ENCODE results near the gene PLEKHG7. TPM values are rescaled to one million over a fixed set of nuclear protein-coding genes. Genes with fewer than 3 reads are reported as not detected.

Gene PLEKHG7
- polyA plus RNA-seq, 4 donors = 0.19 to 0.72 (median 0.22) TPM; not detected in 1

DNA sequence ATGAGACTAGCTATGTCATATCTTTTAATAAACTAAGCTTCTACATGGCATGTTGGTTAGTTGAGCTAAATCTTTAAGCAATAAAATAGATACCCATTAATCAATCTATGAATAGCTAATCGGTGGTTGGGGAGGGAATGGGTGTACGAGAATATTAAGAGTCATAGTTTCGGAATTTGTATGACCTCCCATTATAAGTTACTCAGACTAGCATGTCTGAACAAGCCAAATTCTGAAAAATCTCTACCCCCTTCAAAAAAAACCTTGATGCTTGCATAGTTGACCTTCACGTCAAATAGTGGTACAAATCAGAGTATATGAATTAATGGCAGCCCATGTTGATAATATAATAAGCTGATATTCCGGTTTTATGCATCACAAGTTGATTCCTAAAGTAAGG lies 60.0 kb downstream of the PLEKHG7 start:
- no peaks in the 10 kb centered on the region for H3K27me3 ChIP-seq (ENCODE audit: control insufficient read depth in 3 of 3, insufficient read depth in 3 of 3, low read length in 3 of 3)
- no peak overlapping the region for H3K4me3 ChIP-seq (ENCODE audit: low read depth in 1 of 3, low read length in 3 of 3)
- H3K4me1 ChIP-seq (ENCODE audit: control insufficient read depth in 3 of 3, insufficient read depth in 2 of 3, low read depth in 1 of 3, low read length in 2 of 3) = no peaks in the 10 kb centered on the region
- no peaks in the 10 kb centered on the region for H3K36me3 ChIP-seq (ENCODE audit: control insufficient read depth in 3 of 3, insufficient read depth in 2 of 3, low read depth in 1 of 3, low read length in 3 of 3)
- no peak overlapping the region for H3K27ac ChIP-seq (ENCODE audit: low read depth in 1 of 3, low read length in 2 of 3)
- peaks cover 0 to 2% of the 10 kb centered on the region in 2 donors for H3K9me3 ChIP-seq (ENCODE audit: control insufficient read depth in 2 of 2, insufficient read depth in 1 of 2, low read depth in 1 of 2, low read length in 1 of 2)
- FAIRE-seq (no peak), DNase-seq (no peak)
- WGBS, 3 donors = 93 to 96% (median 94%) methylated on average over 5 of the region's 5 CpGs

DNA sequence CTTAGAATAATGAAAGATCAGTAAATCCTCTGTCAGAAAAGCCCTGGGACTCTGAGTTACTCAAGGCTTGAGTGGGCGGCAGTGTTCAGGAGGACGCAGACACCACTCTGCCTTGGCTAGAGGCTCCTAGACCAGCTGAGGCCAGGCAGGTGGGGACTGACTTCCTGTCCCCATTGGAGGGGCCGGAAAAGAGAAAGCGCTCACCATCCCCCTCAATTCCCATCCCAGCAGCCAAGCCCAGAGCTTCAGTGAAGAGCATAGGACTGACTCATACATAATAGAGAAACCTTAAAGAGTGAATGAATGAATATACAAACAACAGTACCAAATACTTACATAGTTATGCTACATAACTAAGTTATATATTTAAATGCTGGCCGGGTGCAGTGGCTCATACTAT lies 62.0 kb downstream of the PLEKHG7 start:
- no peaks in the 10 kb centered on the region for H3K36me3 ChIP-seq (ENCODE audit: control insufficient read depth in 3 of 3, insufficient read depth in 2 of 3, low read depth in 1 of 3, low read length in 3 of 3)

DNA sequence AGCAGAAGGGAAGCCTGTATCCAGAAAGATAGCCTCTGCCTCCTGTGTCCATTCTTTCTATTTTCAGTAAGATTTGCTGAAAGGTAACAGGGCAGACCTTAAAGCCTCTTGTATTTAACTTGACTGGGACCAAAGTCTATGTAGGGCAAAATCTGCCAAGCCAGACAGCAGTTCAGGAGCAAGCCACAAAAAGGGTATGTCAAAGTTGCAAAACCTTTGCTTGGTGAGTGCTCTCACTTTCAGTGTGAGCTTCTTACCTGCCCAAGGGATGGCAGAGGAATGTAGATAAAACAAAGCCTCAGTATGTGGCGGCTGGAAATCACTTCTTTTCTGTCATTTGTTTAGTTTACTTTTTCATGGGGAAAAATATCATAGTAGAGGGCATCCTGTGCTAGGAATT lies 63.1 kb downstream of the PLEKHG7 start:
- no peak for FAIRE-seq
- H3K27ac ChIP-seq (ENCODE audit: low read depth in 1 of 3, low read length in 2 of 3) = no peak overlapping the region
- H3K4me3 ChIP-seq (ENCODE audit: low read depth in 1 of 3, low read length in 3 of 3) = no peak overlapping the region
- DNase-seq = no peak
- H3K4me1 ChIP-seq (ENCODE audit: control insufficient read depth in 3 of 3, insufficient read depth in 2 of 3, low read depth in 1 of 3, low read length in 2 of 3) = peaks cover 0 to 7% (median 0%) of the 10 kb centered on the region in 3 donors
- H3K36me3 ChIP-seq (ENCODE audit: control insufficient read depth in 3 of 3, insufficient read depth in 2 of 3, low read depth in 1 of 3, low read length in 3 of 3) = no peaks in the 10 kb centered on the region
- H3K9me3 ChIP-seq (ENCODE audit: control insufficient read depth in 2 of 2, insufficient read depth in 1 of 2, low read depth in 1 of 2, low read length in 1 of 2) = peaks cover 0 to 2% of the 10 kb centered on the region in 2 donors
- WGBS, 3 donors = 70 to 83% (median 76%) methylated on average over 1 of the region's 1 CpG
- no peaks in the 10 kb centered on the region for H3K27me3 ChIP-seq (ENCODE audit: control insufficient read depth in 3 of 3, insufficient read depth in 3 of 3, low read length in 3 of 3)

More for the DNA sequence above, 62.0 kb downstream of the PLEKHG7 start:
- H3K4me3 ChIP-seq (ENCODE audit: low read depth in 1 of 3, low read length in 3 of 3) = no peak overlapping the region
- H3K27ac ChIP-seq (ENCODE audit: low read depth in 1 of 3, low read length in 2 of 3) = no peak overlapping the region
- 82 to 96% (median 88%) methylated on average over 5 of the region's 5 CpGs for WGBS, 3 donors
- no peaks in the 10 kb centered on the region for H3K27me3 ChIP-seq (ENCODE audit: control insufficient read depth in 3 of 3, insufficient read depth in 3 of 3, low read length in 3 of 3)
- peaks cover 0 to 2% of the 10 kb centered on the region in 2 donors for H3K9me3 ChIP-seq (ENCODE audit: control insufficient read depth in 2 of 2, insufficient read depth in 1 of 2, low read depth in 1 of 2, low read length in 1 of 2)
- H3K4me1 ChIP-seq (ENCODE audit: control insufficient read depth in 3 of 3, insufficient read depth in 2 of 3, low read depth in 1 of 3, low read length in 2 of 3) = peaks cover 0 to 7% (median 0%) of the 10 kb centered on the region in 3 donors
- no peak for FAIRE-seq
- no peak for DNase-seq

DNA sequence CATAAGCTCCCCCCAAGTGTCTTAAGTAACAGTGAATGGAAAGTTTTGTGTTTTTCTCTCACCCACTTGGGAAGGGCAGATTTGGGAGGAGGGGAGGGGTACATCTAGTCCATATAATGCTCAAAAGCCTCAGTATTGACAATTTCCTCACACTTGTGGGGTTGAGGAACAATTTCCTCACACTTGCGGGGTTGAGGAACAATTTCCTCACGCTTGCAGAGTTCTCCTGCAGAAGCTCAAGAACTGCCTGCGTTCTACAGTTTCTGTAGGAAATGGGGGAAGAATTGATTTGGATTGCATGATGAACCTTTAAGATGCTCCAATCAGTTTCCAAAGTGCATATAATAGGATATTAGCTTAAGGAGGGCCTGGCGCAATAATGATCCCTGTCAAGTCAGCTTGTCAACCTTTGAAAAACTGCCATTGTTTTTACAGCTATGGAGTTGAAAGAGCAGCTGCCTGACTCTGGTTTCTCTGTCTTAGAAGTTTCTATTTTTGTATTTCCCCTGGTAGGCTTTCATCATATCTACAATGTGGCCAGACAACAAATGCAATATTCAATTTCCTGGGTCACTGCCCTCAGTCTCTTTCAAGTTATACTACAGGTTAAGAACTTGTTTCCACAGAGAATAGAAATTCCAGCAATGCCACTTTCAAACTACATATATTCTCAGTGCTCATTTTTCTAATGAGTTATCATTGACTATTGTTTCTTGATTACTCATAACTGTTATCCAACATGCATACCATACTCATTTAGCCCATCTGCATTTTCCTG lies 66.5 kb downstream of the PLEKHG7 start:
- Histone ChIP-seq H3K27me3 (ENCODE audit: control insufficient read depth in 3 of 3, insufficient read depth in 3 of 3, low read length in 3 of 3) (no peaks in the 10 kb centered on the region), H3K4me3 (ENCODE audit: low read depth in 1 of 3, low read length in 3 of 3) (no peak overlapping the region), H3K36me3 (ENCODE audit: control insufficient read depth in 3 of 3, insufficient read depth in 2 of 3, low read depth in 1 of 3, low read length in 3 of 3) (no peaks in the 10 kb centered on the region), H3K9me3 (ENCODE audit: control insufficient read depth in 2 of 2, insufficient read depth in 1 of 2, low read depth in 1 of 2, low read length in 1 of 2) (no peaks in the 10 kb centered on the region), H3K27ac (ENCODE audit: low read depth in 1 of 3, low read length in 2 of 3) (peak overlapping the region in 1 of 3 donors; percentile 32), H3K4me1 (ENCODE audit: control insufficient read depth in 3 of 3, insufficient read depth in 2 of 3, low read depth in 1 of 3, low read length in 2 of 3) (peaks cover 0 to 9% (median 0%) of the 10 kb centered on the region in 3 donors)
- DNase-seq (peak in 1 of 2 donors; percentile 10), FAIRE-seq (peak; percentile 10)
- WGBS, 3 donors = 72 to 91% (median 89%) methylated on average over 4 of the region's 4 CpGs

DNA sequence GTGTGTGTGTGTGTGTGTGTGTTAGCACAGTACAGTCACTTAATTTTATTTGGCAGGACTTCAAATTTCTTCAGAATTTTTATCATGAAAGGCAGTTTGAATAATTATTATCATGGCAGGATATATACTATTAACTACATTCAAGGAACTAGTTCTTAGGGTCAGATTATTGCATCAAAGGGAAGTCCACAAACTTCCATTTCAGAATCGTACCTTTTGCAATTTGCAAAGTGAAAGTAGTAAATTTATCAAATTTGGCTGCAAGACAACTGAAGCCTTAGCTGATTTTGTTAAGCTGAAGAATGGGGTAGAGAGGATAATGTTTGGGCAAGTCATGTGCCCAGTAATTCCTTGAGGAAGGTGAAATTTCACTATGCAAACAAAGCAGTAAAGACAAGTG lies 68.2 kb downstream of the PLEKHG7 start:
- Histone ChIP-seq H3K4me1 (ENCODE audit: control insufficient read depth in 3 of 3, insufficient read depth in 2 of 3, low read depth in 1 of 3, low read length in 2 of 3) (peaks cover 0 to 9% (median 0%) of the 10 kb centered on the region in 3 donors), H3K4me3 (ENCODE audit: low read depth in 1 of 3, low read length in 3 of 3) (no peak overlapping the region), H3K27me3 (ENCODE audit: control insufficient read depth in 3 of 3, insufficient read depth in 3 of 3, low read length in 3 of 3) (no peaks in the 10 kb centered on the region), H3K36me3 (ENCODE audit: control insufficient read depth in 3 of 3, insufficient read depth in 2 of 3, low read depth in 1 of 3, low read length in 3 of 3) (no peaks in the 10 kb centered on the region), H3K27ac (ENCODE audit: low read depth in 1 of 3, low read length in 2 of 3) (no peak overlapping the region), H3K9me3 (ENCODE audit: control insufficient read depth in 2 of 2, insufficient read depth in 1 of 2, low read depth in 1 of 2, low read length in 1 of 2) (no peaks in the 10 kb centered on the region)
- DNase-seq (no peak), FAIRE-seq (no peak)
- WGBS, 3 donors = 11 to 52% (median 24%) methylated on average over 1 of the region's 1 CpG

DNA sequence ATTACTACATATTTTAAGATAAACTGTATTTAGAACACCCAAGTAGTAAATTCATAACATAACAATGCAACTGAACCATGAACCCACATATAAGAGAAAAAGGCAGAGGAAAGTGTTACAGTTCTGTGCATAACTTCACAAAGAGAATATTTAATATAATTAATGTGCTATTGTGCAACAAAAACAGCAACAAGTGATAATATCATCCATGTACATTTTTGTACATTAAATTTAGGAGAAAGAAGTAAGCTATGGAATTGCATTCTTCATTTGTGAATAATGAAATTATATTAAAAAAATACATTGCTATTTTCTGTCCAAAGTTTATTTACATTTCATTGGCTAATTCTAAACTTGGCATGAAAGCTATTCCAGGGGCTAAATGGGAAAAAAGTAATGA lies 72.6 kb downstream of the PLEKHG7 start:
- no peaks in the 10 kb centered on the region for H3K27me3 ChIP-seq (ENCODE audit: control insufficient read depth in 3 of 3, insufficient read depth in 3 of 3, low read length in 3 of 3)
- H3K4me3 ChIP-seq (ENCODE audit: low read depth in 1 of 3, low read length in 3 of 3) = no peak overlapping the region
- FAIRE-seq (no peak), DNase-seq (no peak)
- peaks cover 0 to 2% (median 0%) of the 10 kb centered on the region in 3 donors for H3K4me1 ChIP-seq (ENCODE audit: control insufficient read depth in 3 of 3, insufficient read depth in 2 of 3, low read depth in 1 of 3, low read length in 2 of 3)
- H3K27ac ChIP-seq (ENCODE audit: low read depth in 1 of 3, low read length in 2 of 3) = no peak overlapping the region
- no peaks in the 10 kb centered on the region for H3K9me3 ChIP-seq (ENCODE audit: control insufficient read depth in 2 of 2, insufficient read depth in 1 of 2, low read depth in 1 of 2, low read length in 1 of 2)
- H3K36me3 ChIP-seq (ENCODE audit: control insufficient read depth in 3 of 3, insufficient read depth in 2 of 3, low read depth in 1 of 3, low read length in 3 of 3) = peaks cover 0 to 7% (median 0%) of the 10 kb centered on the region in 3 donors

DNA sequence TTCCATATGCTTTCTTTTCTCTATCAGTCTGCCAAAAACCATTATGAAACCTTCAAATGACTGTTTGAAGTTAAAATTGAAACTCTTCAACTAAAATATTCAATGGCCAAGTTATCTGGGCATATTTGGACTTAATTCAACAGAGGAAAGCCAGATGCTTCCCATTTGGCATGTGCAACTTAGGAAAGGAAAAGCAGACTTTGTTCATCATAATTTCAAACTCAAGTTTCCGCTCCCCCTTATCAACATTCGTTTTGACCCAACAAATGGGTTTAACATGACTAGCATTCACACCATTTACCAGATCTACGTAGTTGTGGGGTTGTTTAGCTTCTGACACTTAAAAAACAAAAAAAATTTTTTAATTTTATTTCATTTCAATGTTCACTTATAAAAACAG lies 75.7 kb downstream of the PLEKHG7 start:
- 76 to 93% (median 88%) methylated on average over 3 of the region's 3 CpGs for WGBS, 3 donors
- no peak for DNase-seq
- FAIRE-seq = no peak
- H3K27me3 ChIP-seq (ENCODE audit: control insufficient read depth in 3 of 3, insufficient read depth in 3 of 3, low read length in 3 of 3) = no peaks in the 10 kb centered on the region
- no peak overlapping the region for H3K27ac ChIP-seq (ENCODE audit: low read depth in 1 of 3, low read length in 2 of 3)
- H3K9me3 ChIP-seq (ENCODE audit: control insufficient read depth in 2 of 2, insufficient read depth in 1 of 2, low read depth in 1 of 2, low read length in 1 of 2) = no peaks in the 10 kb centered on the region
- H3K4me3 ChIP-seq (ENCODE audit: low read depth in 1 of 3, low read length in 3 of 3) = no peak overlapping the region
- H3K36me3 ChIP-seq (ENCODE audit: control insufficient read depth in 3 of 3, insufficient read depth in 2 of 3, low read depth in 1 of 3, low read length in 3 of 3) = peaks cover 0 to 9% (median 7%) of the 10 kb centered on the region in 3 donors
- H3K4me1 ChIP-seq (ENCODE audit: control insufficient read depth in 3 of 3, insufficient read depth in 2 of 3, low read depth in 1 of 3, low read length in 2 of 3) = no peaks in the 10 kb centered on the region

DNA sequence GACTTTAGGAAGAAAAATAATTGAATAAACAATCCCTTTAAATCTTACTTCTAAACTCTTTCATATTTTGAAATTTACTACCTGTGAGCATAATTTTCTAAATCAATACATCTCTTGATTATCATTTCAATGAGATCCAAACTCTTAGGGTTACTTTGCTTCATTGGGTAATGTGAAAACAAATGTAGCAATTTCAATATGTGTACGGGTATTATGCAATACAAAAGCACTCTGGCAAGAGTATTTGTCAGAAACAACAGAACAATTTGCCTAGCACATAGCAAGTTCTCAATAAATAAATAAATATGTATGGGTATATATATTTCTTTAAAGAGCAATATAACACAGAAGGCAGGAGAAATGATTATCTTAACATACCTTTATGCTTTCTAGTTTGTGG lies 77.1 kb downstream of the PLEKHG7 start:
- no peak for DNase-seq
- no peak overlapping the region for H3K4me3 ChIP-seq (ENCODE audit: low read depth in 1 of 3, low read length in 3 of 3)
- peaks cover 0 to 9% (median 7%) of the 10 kb centered on the region in 3 donors for H3K36me3 ChIP-seq (ENCODE audit: control insufficient read depth in 3 of 3, insufficient read depth in 2 of 3, low read depth in 1 of 3, low read length in 3 of 3)
- no peaks in the 10 kb centered on the region for H3K4me1 ChIP-seq (ENCODE audit: control insufficient read depth in 3 of 3, insufficient read depth in 2 of 3, low read depth in 1 of 3, low read length in 2 of 3)
- no peaks in the 10 kb centered on the region for H3K27me3 ChIP-seq (ENCODE audit: control insufficient read depth in 3 of 3, insufficient read depth in 3 of 3, low read length in 3 of 3)
- H3K27ac ChIP-seq (ENCODE audit: low read depth in 1 of 3, low read length in 2 of 3) = no peak overlapping the region
- no peaks in the 10 kb centered on the region for H3K9me3 ChIP-seq (ENCODE audit: control insufficient read depth in 2 of 2, insufficient read depth in 1 of 2, low read depth in 1 of 2, low read length in 1 of 2)
- no peak for FAIRE-seq
- 78 to 93% (median 85%) methylated on average over 1 of the region's 1 CpG for WGBS, 3 donors

DNA sequence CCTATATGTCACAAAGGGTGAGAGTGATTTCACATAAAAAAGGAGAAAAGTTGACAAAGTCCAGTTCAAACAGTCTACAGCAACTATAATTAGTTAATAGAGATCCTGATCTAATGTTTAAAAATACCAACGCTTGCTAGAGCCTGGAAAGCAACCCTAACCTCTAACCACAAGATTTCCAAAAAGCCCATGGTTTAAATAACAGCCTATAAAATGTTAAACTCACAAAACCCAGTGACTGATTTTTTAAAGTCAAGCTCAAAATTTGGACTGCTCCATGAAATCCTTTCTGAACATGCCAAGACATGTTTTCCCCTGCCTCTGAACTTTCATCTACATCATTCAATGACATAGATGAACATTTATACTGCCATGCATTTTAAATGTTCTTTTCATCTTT lies 81.6 kb downstream of the PLEKHG7 start:
- H3K27ac ChIP-seq (ENCODE audit: low read depth in 1 of 3, low read length in 2 of 3) = no peak overlapping the region
- no peak overlapping the region for H3K4me3 ChIP-seq (ENCODE audit: low read depth in 1 of 3, low read length in 3 of 3)
- DNase-seq = no peak
- peaks cover 0 to 8% (median 2%) of the 10 kb centered on the region in 3 donors for H3K36me3 ChIP-seq (ENCODE audit: control insufficient read depth in 3 of 3, insufficient read depth in 2 of 3, low read depth in 1 of 3, low read length in 3 of 3)
- no peak for FAIRE-seq
- H3K27me3 ChIP-seq (ENCODE audit: control insufficient read depth in 3 of 3, insufficient read depth in 3 of 3, low read length in 3 of 3) = no peaks in the 10 kb centered on the region
- no peaks in the 10 kb centered on the region for H3K9me3 ChIP-seq (ENCODE audit: control insufficient read depth in 2 of 2, insufficient read depth in 1 of 2, low read depth in 1 of 2, low read length in 1 of 2)
- WGBS, 3 donors = 72 to 83% (median 81%) methylated on average over 1 of the region's 1 CpG
- no peaks in the 10 kb centered on the region for H3K4me1 ChIP-seq (ENCODE audit: control insufficient read depth in 3 of 3, insufficient read depth in 2 of 3, low read depth in 1 of 3, low read length in 2 of 3)

All from small intestine (tissue), 7 donors.